MM.1S (cell line): ENCODE results near the gene CELF4.

Experiments used
- CTCF ChIP-seq: fragments of 300-600 bp; sonication (generic); IDR thresholded peaks from 2 replicates; pipeline ENCODE4 v1.5.1; 2016; ENCODE audit warnings: antibody characterized with exemption, low read length, mixed read lengths
- EZH2 ChIP-seq: fragments of 300-600 bp; sonication (generic); optimal IDR thresholded peaks from 2 replicates; pipeline ENCODE3; 2017; ENCODE audit warnings: low read depth, mild to moderate bottlenecking, antibody characterized with exemption, low read length, mixed read lengths
- EZH2phosphoT487 ChIP-seq: fragments of 300-600 bp; sonication (generic); IDR thresholded peaks from 2 replicates; pipeline ENCODE4 v1.6.1; 2018; ENCODE audit warnings: antibody characterized with exemption, low read length

GRCh38 chr18:37547196-37547827 lies 18.3 kb downstream of the CELF4 start:
- TF ChIP-seq CTCF = no peak
- no peak for TF ChIP-seq EZH2
- no peak for TF ChIP-seq EZH2phosphoT487
